ENCODE data around the gene LIN7A.

Gene LIN7A

GRCh38 chr12:80747800-80748199 is 189.9 kb downstream of the LIN7A start:
- no peak overlapping the region for H3K27ac ChIP-seq
- TF ChIP-seq CTCF (IDR thresholded peaks at IDR 0.05) (no peak), ZFX (IDR thresholded peaks at IDR 0.05; ENCODE audit: borderline replicate concordance) (no peak)

DNA sequence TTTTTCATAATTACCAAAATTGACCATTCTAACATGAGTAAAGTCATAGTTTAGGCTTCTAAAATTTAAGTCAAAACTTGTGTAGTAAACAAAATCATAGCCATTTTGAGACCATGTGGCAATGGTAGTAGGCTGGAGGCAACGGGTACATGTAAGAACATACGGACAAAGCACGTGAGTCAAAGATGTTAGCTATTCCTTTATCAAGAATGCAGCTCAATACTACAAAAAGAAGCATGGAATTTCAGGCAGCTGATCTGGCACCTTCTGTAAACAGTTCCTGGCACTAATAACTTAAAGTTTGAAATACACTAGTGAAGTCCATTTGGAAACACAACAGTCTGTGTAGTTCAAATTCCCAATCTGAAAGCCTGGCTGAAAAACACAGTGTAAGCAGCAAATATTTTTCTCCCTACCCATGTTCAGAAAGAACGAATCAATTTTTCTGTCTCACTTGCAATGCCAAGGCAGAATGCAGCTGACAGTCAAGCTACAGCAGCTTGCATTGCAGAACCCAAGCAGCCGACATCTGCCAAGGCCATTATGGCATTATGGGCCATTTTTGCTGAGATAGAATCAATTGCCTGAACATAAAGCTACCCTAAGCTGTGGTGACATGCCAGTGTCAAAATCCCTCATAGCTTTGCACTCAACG is 191.8 kb downstream of the LIN7A start:
- no peak for TF ChIP-seq CTCF (IDR thresholded peaks at IDR 0.05)
- no peak for TF ChIP-seq ZFX (IDR thresholded peaks at IDR 0.05; ENCODE audit: borderline replicate concordance)
- H3K27ac ChIP-seq: no peak overlapping the region
